SH-SY5Y (cell line): ENCODE data around the gene PRLH.

Experiments used
- GATA2 ChIP-seq: IDR thresholded peaks from 2 replicates; pipeline ENCODE4 v1.6.1; 2011; ENCODE audit warnings: mild to moderate bottlenecking, low read depth, low read length
- GATA3 ChIP-seq: IDR thresholded peaks from 2 replicates; pipeline ENCODE4 v1.6.1; 2011; ENCODE audit warnings: low read depth, mild to moderate bottlenecking, low read length, moderate library complexity

The PRLH gene

GRCh38 chr2:237593036-237593435 lies 26.7 kb downstream of the PRLH start:
- TF ChIP-seq GATA2 (no peak), GATA3 (no peak)

GRCh38 chr2:237593596-237594320 lies 27.4 kb downstream of the PRLH start:
- no peak for TF ChIP-seq GATA3
- no peak for TF ChIP-seq GATA2

GRCh38 chr2:237594514-237594871 lies 28.1 kb downstream of the PRLH start:
- TF ChIP-seq GATA2 (no peak), GATA3 (no peak)

DNA sequence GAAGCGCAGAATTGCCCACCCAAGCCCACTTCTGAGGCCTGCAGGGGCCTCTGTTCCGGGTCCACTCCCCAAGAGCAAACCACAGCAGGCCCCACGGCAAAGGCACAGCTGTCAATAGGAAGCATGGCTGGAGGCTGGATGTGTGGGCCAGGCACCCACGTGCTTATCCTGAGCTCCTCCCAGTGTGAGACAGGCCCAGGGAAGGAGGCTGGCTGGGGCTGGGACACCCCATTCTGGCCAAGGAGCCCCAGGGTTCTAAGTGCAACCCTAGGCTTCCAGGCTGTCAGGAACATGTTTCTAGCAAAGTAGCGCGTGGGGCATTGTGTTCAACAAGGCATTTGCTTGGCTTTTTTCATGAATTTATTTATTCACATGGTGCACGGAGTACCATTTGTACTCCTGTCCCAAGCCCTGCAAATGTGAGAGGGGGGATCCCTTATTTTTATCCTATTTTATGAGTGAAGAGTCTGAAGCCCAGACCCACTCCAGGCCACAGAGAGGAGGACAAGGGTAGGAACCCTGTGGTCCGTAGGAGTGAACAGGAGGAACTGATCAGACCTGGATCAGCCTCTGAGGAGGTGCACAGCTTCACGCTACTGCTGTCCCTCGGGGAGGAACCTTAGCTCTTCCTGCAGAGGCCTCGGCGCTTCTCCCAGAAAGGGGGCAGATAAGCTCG lies 30.3 kb downstream of the PRLH start:
- TF ChIP-seq GATA3, result no peak
- TF ChIP-seq GATA2, result no peak

DNA sequence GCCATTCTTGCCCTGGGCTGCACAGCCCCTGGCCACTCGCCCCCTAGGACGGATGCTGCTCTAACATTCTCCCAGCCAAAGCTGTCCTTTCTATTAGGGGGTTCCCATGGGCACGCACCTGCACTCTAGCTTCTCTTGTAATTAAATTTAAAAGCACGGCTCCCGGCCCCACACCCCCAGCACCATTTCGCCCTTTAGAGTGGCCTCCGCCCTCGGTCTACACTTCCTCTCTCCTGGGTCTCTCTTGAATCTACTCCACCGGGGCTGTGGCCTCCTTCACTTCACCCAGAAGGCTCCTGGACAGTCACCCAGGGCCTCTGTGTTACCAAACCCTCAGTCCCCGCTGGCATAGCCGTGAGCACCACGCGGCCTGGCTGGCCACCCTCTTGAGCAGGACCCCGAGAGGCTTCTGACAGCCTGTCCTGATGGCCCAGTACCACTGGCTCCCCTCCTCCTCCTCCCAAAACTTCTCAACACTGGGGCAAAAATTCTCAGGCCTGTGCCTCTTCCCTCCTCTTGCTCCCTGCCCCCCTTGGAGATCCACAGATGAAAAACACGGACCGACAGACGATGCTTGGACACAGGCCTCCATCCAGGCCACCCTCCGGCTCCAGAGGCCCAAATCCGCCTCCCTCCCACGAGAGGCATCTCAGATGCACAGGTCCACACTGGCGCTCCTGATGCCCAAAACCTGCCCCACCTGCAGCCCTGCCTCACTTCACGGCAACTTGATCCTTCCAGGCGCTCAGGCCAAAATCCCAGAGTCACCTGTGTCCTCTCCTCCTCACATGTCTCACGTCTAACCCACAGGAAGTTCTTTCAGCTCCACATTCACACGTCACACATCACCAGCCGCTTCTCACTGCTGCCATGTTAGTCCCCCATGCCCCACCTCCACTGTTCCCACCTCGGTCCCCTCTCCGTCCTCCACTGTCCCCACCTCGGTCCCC lies 31.1 kb downstream of the PRLH start:
- TF ChIP-seq GATA3 (no peak), GATA2 (no peak)

GRCh38 chr2:237598468-237599208 lies 32.3 kb downstream of the PRLH start:
- no peak for TF ChIP-seq GATA3
- TF ChIP-seq GATA2, result no peak

DNA sequence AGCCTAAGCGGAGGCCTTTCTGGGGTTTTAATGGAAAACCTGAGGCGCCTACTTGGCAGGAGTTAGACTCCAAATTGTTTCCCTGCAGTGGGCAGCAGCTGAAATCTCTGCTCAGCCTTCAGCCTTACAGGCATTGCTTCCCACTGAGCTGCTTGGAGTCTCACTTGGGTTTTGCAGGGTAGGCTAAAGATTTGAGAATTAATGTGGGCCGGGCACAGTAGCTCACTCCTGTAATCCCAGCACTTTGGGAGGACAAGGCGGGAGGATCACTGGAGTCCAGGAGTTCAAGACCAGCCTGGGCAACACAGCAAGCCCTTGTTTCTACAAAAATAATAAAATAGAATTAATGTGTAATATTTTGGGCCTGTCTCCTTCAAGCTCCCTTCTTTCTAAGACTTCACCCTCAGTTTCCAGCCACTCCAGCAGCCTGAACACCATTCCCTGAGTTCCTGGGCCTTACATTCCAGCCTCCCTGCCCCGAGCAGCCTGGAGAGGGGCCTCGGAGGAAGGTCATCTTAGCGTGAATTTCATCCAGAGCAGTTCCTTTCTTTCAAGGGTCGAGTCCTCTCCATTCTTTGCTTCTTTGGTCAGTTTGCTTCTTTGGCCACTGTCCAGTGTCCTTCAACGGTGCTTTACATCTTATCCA lies 33.2 kb downstream of the PRLH start:
- TF ChIP-seq GATA2 (no peak), GATA3 (no peak)

DNA sequence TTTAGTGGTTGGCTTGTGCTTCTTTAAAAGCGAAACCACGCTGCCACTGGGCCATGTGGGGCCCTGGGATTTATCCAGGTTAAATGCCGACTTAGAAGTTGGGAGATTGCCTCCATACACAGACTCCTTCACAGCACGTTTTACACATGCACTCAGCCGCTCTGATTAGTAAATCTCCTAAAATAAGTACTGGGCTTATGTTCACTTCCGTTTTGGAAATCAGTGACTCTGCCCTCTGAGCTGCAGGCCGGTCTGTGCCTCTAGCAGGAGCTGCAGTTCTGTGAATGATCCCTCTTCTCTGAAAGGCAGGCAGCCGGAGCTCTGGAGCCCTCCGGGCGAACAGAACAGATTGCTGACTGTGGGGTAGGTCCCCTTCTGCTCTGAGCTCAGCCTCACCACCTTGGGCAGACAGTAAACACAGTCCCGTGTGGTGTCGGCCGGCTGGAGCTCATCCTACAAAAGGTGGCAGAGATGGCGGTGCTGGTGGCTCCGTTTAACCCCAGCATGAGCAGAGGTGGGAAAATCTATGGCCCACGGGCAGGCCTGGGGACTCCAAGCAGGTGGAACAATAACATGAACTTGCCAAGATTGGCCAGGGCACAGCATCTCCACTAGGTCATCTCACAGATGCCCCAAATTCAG lies 34.0 kb downstream of the PRLH start:
- TF ChIP-seq GATA2 (no peak), GATA3 (no peak)

DNA sequence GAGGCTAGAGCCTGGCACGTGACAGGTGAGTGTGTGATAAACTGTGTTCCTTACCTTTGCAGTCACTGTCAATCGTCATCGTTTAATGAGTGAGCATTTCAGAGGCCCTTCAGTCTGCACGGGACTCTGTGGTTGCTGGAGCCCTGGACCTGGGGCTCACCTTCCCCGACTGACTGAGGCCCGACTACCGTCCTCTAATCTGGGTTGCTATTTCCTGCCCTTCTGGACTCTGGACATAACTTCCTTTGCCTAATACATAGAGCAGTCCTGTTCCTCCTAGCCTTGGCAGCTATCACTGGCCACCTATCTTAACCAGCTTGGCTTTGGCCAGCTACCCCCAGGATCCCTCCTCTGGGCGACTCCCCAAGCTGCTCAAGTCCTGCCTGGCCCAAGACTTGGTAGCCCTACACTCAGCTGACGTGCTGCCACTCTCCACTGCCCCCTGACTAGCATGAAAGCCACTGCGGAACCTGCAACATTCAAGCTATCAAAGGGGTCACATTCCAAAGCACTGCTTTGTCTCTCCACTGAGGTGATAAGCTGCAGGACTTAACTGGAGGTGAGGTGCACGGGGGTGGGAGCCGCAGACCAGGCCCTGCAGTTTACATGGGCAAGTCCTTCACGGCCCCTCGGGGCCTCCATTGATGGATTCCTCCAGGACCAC lies 35.2 kb downstream of the PRLH start:
- TF ChIP-seq GATA3 (no peak), GATA2 (no peak)

DNA sequence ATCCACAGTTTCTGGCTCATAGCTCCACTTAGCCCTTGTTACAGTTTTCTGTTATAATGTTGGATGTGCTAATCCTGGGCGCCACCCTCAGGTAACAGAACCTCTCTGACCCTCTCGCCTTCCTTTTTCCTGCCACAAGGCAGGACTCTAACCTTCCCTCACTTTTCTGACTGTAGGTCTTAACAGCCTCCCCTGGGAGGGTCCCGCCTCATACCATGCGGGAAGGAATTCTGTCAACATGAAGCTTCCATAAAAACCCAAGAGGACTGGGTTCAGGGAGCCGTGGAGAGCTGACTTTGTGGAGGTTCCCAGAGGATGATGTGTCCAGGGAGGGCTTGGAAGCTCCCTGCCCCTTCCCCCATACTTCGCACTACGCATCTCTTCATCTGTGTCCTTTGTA lies 36.0 kb downstream of the PRLH start:
- TF ChIP-seq GATA2, result no peak
- TF ChIP-seq GATA3, result no peak

GRCh38 chr2:237603049-237603717 lies 36.8 kb downstream of the PRLH start:
- TF ChIP-seq GATA2 (no peak), GATA3 (no peak)
